GM18499 (cell line): ENCODE results near the gene HOMER2.

Source experiments
- ATAC-seq: cut with Tn5 transposase; IDR thresholded peaks from one replicate; pipeline ENCODE4 v1.9.1; 2021; ENCODE audit warnings: moderate number of reproducible peaks; ENCODE audit not compliant: insufficient read depth, unreplicated experiment

Gene HOMER2

DNA sequence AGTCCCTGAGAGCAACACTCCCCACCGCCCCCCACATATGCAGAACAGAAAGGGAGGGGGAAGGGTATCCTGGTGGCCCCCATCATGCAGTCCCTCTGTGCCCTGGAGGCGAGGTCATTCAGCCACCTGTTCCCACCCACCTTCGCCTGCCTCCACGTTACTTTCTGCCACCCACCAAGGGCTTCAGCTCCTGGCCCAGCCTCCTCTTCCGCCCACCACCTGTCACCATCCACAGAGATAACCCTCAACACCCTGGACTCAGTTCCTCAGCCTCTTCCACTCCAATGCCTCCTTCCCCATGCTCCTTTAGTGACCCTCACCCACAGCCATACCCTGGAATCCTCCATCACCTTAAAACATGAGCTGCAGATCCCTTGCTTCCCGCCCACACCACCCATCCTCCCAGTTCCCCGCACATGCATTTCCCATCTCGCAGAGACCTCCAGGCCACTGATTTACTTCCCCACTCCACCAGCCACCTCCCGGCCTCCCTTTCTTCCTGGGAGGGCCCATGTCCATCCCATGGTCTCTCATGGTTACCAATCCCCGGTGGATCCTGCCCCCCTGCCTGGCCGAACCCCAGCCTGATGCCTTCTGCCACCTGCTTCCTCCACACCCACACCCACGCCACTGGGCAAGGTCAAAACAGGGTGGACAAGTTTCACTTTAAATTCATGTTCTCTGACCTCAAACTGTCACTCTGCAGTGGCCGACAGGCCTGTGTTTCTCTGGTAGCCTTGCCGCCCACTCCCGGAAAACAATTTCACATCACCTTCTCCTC lies 18.2 kb downstream of the HOMER2 start:
- ATAC-seq, result no peak

DNA sequence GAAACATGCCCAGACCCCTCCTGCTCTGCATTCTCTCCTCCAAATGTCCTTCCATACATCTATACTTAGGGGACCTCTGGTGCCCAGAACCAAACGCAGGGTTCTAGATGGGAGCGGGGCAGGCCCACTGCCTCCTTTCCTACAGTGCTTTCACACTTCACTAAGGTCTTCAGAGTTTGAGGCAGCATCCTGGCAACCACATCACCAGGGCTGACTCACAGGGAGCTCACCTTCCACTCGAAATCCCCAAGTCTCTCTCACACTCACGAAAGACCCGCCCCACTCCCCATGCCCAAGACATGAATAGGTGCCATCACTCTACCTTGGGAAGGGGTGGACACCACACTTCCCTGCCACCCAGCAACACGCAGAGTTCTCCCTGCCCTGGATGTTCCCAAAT lies 18.9 kb downstream of the HOMER2 start:
- ATAC-seq, result no peak

GRCh38 chr15:82931221-82931620 lies 21.3 kb downstream of the HOMER2 start:
- ATAC-seq, result no peak

DNA sequence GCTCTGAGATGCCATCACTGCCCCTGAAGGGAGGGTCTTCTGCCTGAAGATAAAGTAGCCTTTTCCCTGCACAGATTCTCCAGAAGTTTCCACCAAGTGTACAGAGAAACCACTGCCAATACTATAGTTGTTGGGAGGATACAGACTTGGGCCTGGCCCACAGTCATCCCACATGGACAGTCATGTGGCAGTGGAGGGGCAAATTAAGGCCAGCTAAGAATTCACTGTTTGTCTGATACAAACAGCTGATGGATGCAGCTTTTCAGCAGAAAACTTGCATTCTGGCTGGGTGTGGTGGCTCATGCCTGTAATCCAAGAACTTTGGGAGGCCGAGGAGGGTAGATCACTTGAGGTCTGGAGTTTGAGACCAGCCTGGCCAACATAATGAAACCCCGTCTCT lies 22.1 kb downstream of the HOMER2 start:
- ATAC-seq, result no peak

GRCh38 chr15:82928711-82929110 lies 23.8 kb downstream of the HOMER2 start:
- no peak for ATAC-seq

DNA sequence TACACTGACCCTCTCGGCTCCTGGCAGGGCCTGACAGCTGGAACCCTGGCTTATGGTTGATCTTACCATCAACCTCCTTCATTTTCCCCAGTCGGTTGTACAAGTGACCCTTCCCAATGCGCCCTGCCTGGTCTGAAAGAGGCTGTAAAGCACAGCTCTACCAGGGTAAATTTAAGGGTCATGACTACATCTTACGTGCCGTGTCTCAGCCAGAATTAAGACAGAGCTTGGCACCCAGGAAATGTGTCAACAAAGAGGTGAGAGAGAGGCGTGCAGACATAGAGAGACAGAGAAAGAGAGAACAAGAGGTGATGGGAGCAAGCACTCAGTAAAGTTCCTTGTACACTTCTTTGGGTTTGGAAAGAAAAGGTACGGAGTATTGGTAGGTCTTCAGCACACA lies 28.8 kb downstream of the HOMER2 start:
- ATAC-seq, result no peak

DNA sequence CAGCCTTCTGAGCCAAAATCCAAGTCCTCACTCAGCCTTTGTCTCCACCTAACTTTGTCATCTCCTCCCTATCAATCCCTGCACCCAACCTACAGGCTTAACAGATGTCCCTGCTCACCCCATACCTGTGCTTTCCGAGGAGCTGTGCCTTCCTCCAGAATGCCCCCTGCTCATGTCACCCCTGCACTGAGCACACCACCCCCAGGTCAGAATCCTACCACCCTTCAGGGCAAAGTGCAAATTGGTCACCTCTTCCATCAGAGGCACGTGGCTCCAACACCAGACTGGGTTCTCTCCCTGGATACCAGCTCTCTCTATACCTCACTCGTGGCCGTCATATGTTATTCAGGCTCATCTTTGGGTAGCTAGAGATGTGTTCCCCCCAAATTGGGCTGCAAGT lies 29.8 kb downstream of the HOMER2 start:
- no peak for ATAC-seq

DNA sequence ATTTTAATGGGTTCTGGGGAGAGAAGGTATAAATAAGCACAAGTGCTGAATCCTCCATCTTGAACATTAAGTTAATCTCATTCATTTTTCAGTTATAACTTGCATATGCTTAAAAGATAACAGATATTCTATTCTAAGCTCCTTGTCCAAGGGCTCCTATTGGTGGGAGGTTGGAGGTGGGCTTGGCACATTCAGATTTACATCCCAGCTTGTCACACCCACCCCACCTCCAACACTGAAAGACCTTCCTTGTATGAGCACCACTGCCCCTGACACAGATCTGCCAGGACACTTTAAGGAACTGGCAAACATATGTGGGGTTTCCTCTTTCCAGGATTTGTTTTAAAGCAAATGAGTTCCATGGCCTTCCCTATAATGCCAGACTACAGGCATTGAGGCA lies 30.6 kb downstream of the HOMER2 start:
- no peak for ATAC-seq

- ATAC-seq, result no peak
Measured at GRCh38 chr15:82921242-82921641, 31.3 kb downstream of the HOMER2 start.

- no peak for ATAC-seq
Measured at GRCh38 chr15:82919231-82919886, 33.2 kb downstream of the HOMER2 start.

DNA sequence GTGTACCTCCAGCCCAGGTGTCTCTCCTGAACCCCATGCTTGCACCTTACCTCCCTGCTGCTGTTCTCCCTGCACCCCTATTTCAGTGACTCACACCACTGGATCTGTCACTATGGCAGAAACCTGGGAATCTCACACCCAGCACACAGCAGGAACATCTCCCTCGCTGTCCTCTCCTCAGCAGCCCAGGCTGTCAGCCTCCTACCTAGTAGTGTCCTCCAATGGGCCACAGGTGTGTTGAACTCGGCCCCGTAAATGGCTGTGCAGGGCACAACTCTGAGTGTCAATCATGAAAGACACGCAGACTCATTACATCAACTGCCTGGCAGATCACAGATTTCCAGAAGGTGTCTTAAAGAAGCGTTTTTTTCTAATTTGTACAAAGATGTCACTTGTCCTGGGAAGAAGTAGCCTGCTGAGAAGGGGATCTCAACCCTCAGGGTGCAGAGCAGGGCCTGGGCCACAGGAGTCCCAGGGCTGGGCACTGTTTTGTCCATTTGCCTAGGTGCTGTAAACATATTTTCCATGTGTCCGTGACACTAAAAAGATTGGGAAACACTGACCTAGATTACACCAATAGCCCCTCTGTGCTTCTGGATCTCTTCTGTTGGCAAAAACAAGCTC lies 33.8 kb downstream of the HOMER2 start:
- ATAC-seq, result no peak

DNA sequence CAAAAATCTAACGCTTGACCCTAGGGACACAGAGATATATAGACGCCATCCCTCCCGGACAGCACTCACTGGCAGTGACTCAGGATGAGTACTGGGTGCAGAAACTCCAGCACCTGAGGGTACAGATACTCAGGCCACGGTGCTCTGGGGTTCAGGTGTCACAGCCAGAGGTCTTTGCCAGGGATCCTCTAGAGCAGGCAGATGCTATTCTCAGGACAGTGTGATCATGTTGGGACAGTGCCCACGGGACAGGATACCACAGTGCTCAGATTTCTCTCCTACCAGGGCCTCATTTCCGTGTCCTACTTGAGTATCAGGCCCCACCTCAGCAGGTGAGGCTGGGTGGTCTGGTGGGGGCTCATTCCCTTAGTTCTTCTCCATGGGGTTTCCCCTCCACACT lies 34.4 kb downstream of the HOMER2 start:
- ATAC-seq, result no peak

GRCh38 chr15:82917249-82917648 lies 35.3 kb downstream of the HOMER2 start:
- no peak for ATAC-seq

DNA sequence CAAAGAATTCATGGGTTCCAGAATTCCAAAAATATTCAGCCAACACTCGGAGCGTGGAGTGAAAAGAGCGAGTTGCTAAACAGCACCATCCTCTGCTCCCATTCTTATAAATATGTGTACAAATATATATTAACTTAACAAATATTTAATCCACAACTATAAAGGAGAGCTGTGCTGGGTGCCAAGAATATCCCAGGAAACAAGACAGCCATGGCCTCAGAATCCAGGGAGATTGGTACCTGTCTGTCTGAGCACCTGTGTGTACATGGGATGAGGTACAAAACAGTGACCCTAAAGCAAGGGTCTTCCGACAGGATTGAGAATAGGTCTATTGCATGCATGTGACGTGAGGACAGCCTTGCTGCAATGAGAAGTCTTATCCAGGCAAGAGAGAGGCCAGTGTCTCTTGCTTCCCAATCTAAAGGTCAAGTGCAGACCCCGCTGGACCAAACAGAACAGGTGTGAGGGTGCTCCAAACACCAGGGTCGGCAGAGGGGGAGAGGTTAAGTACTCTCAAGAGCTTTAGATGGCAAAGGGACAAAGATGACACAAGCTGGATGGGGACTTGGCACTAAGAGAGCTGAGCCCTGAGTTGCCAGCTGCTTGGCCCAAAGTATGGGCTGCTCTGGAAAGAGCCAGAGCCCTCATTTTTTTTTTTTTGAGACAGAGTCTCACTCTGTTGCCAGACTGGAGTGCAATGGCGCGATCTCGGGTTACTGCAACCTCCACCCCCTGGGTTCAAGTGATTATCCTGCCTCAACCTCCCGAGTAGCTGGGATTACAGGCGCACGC lies 36.2 kb downstream of the HOMER2 start:
- ATAC-seq, result no peak

DNA sequence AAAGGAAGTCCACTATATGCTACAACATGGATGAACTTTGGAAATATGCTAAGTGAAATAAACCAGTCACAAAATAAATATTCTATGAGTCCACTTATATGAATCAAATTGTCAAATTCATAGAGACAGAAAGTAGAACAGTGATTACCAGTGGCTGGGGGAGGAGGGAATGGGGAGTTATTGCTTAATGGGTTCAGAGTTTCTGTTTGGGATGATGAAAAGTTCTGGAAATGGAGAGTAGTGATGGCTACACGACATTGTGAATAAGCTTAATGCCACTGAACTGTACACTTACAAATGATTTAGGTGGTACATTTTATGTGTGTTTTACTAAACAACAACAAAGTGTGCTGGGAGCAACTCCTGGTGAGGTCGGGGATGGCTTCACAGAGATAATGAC lies 38.1 kb downstream of the HOMER2 start:
- ATAC-seq, result no peak

DNA sequence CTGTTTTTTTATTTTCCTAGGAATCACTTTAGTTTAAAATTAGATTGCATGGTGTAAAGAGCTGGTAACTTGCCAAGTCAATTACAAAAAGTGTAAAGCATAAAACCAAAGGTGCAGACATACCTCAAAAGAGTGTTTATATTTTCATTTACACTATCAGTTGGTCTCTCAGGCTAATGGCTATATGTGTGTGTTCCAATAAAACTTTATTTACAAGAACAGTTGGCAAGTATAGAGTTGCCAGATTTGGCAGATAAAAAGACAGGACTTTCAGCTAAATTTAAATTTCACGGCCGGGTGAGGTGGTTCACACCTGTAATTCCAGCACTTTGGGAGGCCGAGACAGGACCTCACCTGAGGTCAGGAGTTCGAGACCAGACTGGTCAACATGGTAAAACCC lies 41.1 kb downstream of the HOMER2 start:
- ATAC-seq, result no peak

DNA sequence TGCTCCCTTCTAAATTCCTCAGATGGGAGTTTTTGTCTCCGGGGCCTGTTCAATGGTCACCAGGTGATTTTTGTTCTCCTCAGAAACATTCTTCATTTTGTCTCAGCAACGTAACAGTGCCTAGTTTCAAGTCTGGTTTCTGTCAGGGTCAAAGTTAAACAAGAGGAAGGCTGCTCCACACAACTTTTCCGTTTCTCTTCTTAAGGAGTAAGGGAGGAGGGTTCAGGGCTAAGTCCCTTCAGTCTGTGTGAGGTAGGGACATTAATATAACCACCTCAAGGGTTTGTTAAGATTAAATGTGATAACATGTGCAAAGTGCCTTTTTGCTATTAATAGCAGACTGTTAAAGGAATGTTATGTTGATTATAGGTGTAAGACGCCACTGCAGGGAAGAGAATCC lies 41.8 kb downstream of the HOMER2 start:
- ATAC-seq, result no peak

- ATAC-seq, result no peak
Measured at GRCh38 chr15:82909080-82909815, 43.3 kb downstream of the HOMER2 start.

DNA sequence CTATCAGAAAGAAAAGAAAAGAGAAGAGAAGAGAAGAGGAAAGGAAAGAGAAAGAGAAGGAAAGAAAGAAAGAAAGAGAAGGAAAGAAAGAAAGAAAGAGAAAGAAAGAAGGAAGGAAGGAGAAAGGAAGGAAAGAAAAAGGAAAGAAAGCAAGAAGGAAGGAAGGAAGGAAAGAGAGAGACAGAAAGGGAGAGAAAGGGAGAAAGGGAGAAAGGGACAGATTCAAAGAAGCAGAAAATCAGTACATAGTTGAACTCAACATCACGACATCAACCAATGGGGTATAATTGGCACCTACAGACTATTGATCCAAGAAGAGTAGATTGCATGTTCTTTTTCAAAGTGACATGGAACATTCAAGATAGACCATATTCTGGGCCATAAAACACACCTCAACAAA lies 45.2 kb downstream of the HOMER2 start:
- no peak for ATAC-seq

DNA sequence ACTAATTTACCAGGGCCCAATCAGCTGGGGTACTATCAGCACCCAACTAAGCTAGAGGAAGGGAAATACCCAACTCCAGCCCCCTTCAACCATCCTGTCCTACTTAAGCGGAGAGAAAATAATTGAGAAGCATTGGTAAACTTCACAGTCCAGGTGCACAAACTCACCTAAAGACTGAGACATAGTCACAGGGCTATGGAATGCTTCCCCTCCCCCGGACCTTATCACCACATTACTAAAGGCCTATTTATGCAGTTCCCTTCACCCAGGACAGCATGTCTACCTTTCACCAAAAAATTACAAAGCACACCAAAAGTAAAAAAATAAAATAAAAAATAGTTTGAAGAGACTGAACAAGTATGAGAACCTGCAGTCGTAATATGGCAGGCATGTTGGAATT lies 47.9 kb downstream of the HOMER2 start:
- no peak for ATAC-seq
